Measurements from ENCODE around the gene URM1.

Gene URM1

DNA sequence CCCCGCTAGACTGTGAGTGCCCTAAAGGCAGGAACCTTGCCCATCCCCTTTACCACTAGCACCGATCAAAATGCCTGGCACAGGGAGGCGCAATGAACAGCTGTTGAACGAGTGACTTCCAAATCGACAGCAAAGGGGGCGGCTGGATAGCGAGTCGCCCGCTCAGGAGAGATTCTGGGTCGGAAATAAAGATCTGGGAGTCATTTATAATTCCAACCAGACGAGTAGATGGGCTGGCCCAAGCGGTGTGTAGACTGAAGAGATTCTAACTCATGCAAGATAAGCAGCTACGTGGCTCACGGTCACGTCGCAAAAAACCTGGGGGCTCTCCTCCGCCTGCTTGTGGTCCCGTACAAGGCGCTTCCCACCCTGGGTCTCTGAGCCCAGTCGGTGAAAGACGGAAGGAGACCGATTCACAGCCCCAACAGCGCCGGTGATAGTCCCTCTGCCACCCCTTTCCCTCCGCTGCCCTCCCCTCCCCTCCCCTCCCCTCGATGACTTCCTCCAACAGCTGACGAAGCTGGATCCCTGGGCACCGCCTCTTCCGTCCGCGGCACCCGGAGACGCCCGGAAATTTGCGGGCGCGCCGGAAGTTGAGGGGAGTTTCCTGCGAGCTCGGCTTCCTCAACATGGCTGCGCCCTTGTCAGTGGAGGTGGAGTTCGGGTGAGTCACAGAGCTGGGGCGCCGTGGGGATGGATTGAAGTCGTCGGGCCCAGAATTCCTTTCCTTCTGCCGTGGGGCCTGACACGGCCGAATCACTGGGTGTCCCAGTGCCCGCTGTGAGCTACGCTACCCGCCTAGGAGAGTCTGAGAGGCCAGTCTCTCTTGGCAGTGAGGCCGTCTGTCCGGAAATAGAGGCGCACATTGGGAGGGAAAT is at the start of gene URM1:
Gene URM1 (plus strand): TSS at position 623 of the 878 bp plus-strand sequence. CDS start 7 bp downstream, at position 630.
- Histone ChIP-seq H3K4me1 (ENCODE audit: control insufficient read depth, insufficient read depth, low read length) (peaks cover 28% of the 10 kb centered on the region), H3K27me3 (replicated peaks; ENCODE audit: control insufficient read depth, insufficient read depth, low read length) (no peaks in the 10 kb centered on the region), H3K36me3 (ENCODE audit: control insufficient read depth, insufficient read depth, low read length, severe bottlenecking) (peaks cover 5% of the 10 kb centered on the region), H3K9me3 (ENCODE audit: control insufficient read depth, low read length) (no peaks in the 10 kb centered on the region), H3K9ac (ENCODE audit: low read length) (peak within 1 kb of the TSS; percentile 95), H3K4me3 (ENCODE audit: low read length) (peak within 1 kb of the TSS; percentile 94)
- DNase-seq (ENCODE audit: low read depth): peak; percentile 99

DNA sequence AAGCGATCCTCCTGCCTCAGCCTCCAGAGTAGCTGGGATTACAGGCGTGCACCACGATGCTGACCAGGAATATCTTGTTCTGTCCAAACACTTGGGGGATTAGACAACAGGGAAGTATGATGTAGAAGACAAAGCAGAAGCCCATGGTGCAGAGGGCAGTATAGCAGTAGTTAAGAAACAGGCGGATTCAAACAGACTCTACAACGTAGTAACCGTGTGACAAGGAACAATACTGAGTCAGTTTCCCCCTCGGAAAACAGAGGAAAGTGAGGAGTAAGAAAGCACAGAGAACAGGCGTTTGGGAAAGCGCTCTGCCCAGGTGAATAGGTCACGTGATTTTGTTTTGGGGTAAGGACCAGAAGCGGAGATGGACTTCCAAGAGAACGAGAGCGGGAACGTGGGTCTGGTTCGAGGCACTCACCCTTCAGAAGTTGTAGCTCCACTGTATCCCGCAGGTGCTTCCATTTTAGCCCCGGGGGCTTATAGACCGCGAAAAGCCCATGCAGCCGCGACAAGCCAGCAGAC is 49.2 kb upstream of the URM1 start:
- H3K9me3 ChIP-seq (ENCODE audit: control insufficient read depth, low read length): no peaks in the 10 kb centered on the region
- H3K4me3 ChIP-seq (ENCODE audit: low read length): peak overlapping the region; percentile 88
- peaks cover 16% of the 10 kb centered on the region for H3K4me1 ChIP-seq (ENCODE audit: control insufficient read depth, insufficient read depth, low read length)
- H3K27me3 ChIP-seq (replicated peaks; ENCODE audit: control insufficient read depth, insufficient read depth, low read length): no peaks in the 10 kb centered on the region
- H3K9ac ChIP-seq (ENCODE audit: low read length): peak overlapping the region; percentile 99
- DNase-seq (ENCODE audit: low read depth): no peak
- H3K36me3 ChIP-seq (ENCODE audit: control insufficient read depth, insufficient read depth, low read length, severe bottlenecking): peaks cover 29% of the 10 kb centered on the region

DNA sequence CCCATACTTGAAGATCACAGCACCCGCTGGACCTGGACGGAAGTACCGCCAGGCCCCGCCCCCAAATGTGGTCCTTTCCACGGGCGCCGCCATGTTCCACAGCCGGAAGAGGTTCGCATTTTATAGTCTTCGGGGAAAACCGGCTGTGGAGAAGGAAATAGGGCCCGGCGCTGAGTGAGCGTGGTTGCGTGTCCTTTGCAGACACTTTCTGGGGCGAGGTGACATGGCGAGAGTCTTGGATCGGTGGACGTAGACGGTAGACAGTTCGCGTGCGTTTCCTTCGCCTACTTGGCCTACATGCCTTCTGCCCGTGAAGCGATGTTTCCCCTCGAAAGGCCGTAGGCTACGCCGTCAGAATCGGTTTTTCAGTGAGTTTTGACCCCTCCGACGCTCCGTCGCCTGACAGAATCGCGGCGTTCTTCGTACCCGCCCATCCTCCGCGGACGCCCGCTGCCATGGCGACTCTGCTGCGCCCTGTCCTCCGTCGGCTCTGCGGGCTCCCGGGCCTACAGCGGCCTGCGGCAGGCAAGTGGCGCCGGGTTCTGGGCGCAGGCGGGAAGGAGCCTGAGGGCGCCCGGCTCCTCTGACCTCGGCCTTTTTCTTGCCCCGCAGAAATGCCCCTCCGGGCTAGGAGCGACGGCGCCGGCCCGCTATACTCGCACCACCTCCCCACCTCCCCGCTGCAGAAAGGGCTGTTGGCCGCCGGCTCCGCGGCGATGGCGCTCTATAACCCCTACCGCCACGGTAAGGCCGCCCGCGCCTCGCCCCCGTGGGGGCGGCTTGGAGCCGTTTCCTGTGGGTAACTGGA is 48.6 kb upstream of the URM1 start, which contains the start of the genes COQ4 and TRUB2:
Gene COQ4 (plus strand): TSS at position 436 of the 808 bp plus-strand sequence. CDS start 20 bp downstream, at position 456.
Gene TRUB2 (minus strand): TSS at position 44 of the 808 bp plus-strand sequence. CDS start 39 bp downstream, at position 5.
- Histone ChIP-seq H3K27me3 (replicated peaks; ENCODE audit: control insufficient read depth, insufficient read depth, low read length) (no peaks in the 10 kb centered on the region), H3K9ac (ENCODE audit: low read length) (peak within 1 kb of the TSS; percentile 99), H3K9me3 (ENCODE audit: control insufficient read depth, low read length) (no peaks in the 10 kb centered on the region), H3K36me3 (ENCODE audit: control insufficient read depth, insufficient read depth, low read length, severe bottlenecking) (peaks cover 27% of the 10 kb centered on the region), H3K4me1 (ENCODE audit: control insufficient read depth, insufficient read depth, low read length) (peaks cover 16% of the 10 kb centered on the region), H3K4me3 (ENCODE audit: low read length) (peak within 1 kb of the TSS; percentile 88)
- DNase-seq (ENCODE audit: low read depth): peak; percentile 98

DNA sequence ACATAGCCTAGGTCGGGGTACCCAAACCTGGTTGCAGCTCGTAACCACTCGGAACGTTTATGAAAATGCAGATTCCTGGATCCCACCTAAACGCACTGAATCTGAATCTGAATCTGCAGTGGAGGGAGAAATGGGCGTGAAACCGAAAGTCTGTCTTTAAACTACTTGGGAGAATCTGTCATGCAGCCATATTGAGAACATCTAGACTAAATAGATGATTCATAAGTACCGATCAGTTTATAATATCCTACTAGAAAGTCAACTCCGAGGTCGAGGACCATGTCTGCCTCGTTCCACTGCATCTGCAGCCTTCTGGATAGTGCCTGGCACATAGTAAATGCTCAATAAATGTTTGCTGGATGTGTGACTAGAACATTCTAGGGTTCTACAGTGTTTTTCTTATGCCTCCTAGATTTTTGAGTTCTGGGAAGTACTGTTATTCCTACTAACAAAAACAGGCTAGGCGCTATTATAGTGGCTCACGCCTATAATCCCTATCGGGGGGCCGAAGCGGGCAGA is 47.9 kb upstream of the URM1 start:
- Histone ChIP-seq H3K36me3 (ENCODE audit: control insufficient read depth, insufficient read depth, low read length, severe bottlenecking) (peaks cover 29% of the 10 kb centered on the region), H3K27me3 (replicated peaks; ENCODE audit: control insufficient read depth, insufficient read depth, low read length) (no peaks in the 10 kb centered on the region), H3K4me3 (ENCODE audit: low read length) (peak overlapping the region; percentile 88), H3K9me3 (ENCODE audit: control insufficient read depth, low read length) (no peaks in the 10 kb centered on the region), H3K9ac (ENCODE audit: low read length) (peak overlapping the region; percentile 99), H3K4me1 (ENCODE audit: control insufficient read depth, insufficient read depth, low read length) (peaks cover 16% of the 10 kb centered on the region)
- peak; percentile 55 for DNase-seq (ENCODE audit: low read depth)

DNA sequence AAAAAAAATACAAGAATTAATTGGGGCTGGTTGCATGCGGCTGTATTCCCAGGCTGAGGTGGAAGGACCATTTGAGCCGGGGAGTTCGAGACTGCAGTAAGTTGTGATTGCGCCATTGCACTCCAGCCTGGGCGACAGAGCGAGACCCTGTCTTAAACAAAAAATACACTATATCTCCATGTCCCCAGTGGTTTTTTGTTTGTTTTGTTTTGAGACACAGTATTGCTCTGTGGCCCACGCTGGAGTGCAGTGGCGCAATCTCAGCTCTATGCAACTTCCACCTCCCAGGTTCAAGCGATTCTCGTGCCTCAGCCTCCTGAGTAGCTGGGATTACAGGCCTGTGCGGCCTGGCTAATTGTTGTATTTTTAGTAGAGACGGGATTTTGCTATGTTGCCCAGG is 47.4 kb upstream of the URM1 start:
- Histone ChIP-seq H3K9ac (ENCODE audit: low read length) (peak overlapping the region; percentile 99), H3K36me3 (ENCODE audit: control insufficient read depth, insufficient read depth, low read length, severe bottlenecking) (peaks cover 26% of the 10 kb centered on the region)

DNA sequence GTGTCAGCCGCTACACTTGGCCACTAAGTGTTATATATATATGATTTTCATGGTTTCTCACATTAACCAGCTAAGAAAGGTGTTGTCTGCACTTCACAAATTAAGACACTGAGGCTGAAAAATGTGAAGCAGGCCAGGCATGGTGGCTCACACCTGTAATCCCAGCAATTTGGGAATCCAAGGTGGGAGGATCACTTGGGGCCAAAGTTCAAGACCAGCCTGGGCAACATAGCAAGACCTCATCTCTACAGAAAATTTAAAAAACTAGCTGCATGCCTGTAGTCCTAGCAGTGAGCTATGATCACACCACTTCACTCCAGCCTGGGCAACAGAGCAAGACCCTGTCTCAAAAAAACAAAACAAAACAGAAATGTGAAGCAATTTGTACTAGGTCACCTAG is 46.8 kb upstream of the URM1 start:
- H3K4me1 ChIP-seq (ENCODE audit: control insufficient read depth, insufficient read depth, low read length): peaks cover 20% of the 10 kb centered on the region
- H3K27me3 ChIP-seq (replicated peaks; ENCODE audit: control insufficient read depth, insufficient read depth, low read length): no peaks in the 10 kb centered on the region
- peaks cover 26% of the 10 kb centered on the region for H3K36me3 ChIP-seq (ENCODE audit: control insufficient read depth, insufficient read depth, low read length, severe bottlenecking)
- H3K4me3 ChIP-seq (ENCODE audit: low read length): no peak overlapping the region
- H3K9ac ChIP-seq (ENCODE audit: low read length): peak overlapping the region; percentile 29
- H3K9me3 ChIP-seq (ENCODE audit: control insufficient read depth, low read length): no peaks in the 10 kb centered on the region
- DNase-seq (ENCODE audit: low read depth): no peak

More for the DNA sequence above, 47.4 kb upstream of the URM1 start:
- H3K9me3 ChIP-seq (ENCODE audit: control insufficient read depth, low read length): no peaks in the 10 kb centered on the region
- DNase-seq (ENCODE audit: low read depth): no peak
- H3K27me3 ChIP-seq (replicated peaks; ENCODE audit: control insufficient read depth, insufficient read depth, low read length): no peaks in the 10 kb centered on the region
- H3K4me3 ChIP-seq (ENCODE audit: low read length): peak overlapping the region; percentile 88
- H3K4me1 ChIP-seq (ENCODE audit: control insufficient read depth, insufficient read depth, low read length): peaks cover 16% of the 10 kb centered on the region

DNA sequence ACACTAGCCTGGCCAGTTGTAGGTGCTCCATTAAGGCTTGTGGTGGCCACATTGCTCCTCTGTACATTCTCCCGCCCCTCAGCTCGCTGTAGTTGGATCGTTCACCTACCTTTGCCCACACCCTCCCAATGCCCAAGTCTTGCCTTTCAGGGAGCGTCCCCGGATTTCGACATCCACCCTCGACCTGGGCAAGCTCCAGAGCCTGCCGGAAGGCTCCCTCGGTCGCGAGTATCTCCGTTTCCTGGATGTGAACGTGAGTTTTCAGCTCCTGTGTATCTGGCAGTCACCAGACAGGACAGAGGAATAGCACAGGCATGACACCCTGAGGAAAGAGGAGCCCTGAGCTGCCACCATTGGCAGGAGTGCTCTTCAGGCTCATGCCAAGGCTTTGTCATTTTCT is 45.5 kb upstream of the URM1 start:
- Histone ChIP-seq H3K27me3 (replicated peaks; ENCODE audit: control insufficient read depth, insufficient read depth, low read length) (no peaks in the 10 kb centered on the region), H3K4me1 (ENCODE audit: control insufficient read depth, insufficient read depth, low read length) (peaks cover 20% of the 10 kb centered on the region), H3K4me3 (ENCODE audit: low read length) (no peak overlapping the region), H3K9me3 (ENCODE audit: control insufficient read depth, low read length) (no peaks in the 10 kb centered on the region), H3K36me3 (ENCODE audit: control insufficient read depth, insufficient read depth, low read length, severe bottlenecking) (peaks cover 26% of the 10 kb centered on the region), H3K9ac (ENCODE audit: low read length) (no peak overlapping the region)
- DNase-seq (ENCODE audit: low read depth): no peak

DNA sequence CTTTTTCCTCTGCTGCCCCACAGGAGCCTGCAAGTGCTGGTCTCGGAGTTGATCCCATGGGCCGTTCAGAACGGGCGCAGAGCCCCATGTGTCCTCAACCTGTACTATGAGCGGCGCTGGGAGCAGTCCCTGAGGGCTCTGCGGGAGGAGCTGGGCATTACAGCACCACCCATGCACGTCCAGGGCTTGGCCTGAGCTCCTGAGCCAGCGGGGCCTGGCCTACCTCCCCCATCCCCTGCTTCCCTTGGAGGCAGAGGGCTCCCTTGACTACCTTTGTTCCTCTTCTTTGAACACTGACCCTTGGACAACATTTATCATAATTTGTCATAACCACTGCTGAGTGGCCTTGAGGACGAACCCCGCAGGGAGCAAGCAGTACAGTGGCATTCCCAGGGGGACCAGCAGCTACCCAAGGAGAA is 37.7 kb upstream of the URM1 start:
- DNase-seq (ENCODE audit: low read depth): no peak
- Histone ChIP-seq H3K4me3 (ENCODE audit: low read length) (no peak overlapping the region), H3K9me3 (ENCODE audit: control insufficient read depth, low read length) (no peaks in the 10 kb centered on the region), H3K9ac (ENCODE audit: low read length) (no peak overlapping the region), H3K4me1 (ENCODE audit: control insufficient read depth, insufficient read depth, low read length) (peaks cover 4% of the 10 kb centered on the region), H3K36me3 (ENCODE audit: control insufficient read depth, insufficient read depth, low read length, severe bottlenecking) (peaks cover 18% of the 10 kb centered on the region), H3K27me3 (replicated peaks; ENCODE audit: control insufficient read depth, insufficient read depth, low read length) (no peaks in the 10 kb centered on the region)

DNA sequence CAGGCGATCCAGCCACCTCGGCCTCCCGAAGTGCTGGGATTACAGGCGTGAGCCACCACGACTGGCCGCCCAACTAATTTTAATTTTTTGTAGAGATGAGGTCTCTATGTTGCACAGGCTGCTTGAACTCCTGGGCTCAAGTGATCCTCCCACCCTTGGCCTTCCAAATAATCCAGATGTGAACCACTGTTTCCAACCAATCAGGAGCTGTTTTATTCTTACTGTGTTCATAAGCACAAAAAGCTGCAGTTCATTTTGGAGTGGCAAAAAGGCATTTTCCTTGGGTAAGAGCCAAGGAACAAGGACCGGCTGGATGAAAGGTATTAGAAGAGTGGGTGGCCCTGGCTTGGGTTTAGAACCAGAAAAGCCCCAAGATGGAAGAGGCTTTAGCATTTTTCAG is 36.0 kb upstream of the URM1 start:
- Histone ChIP-seq H3K36me3 (ENCODE audit: control insufficient read depth, insufficient read depth, low read length, severe bottlenecking) (peaks cover 18% of the 10 kb centered on the region), H3K9ac (ENCODE audit: low read length) (no peak overlapping the region), H3K4me3 (ENCODE audit: low read length) (no peak overlapping the region), H3K9me3 (ENCODE audit: control insufficient read depth, low read length) (no peaks in the 10 kb centered on the region), H3K27me3 (replicated peaks; ENCODE audit: control insufficient read depth, insufficient read depth, low read length) (no peaks in the 10 kb centered on the region), H3K4me1 (ENCODE audit: control insufficient read depth, insufficient read depth, low read length) (no peaks in the 10 kb centered on the region)
- no peak for DNase-seq (ENCODE audit: low read depth)

DNA sequence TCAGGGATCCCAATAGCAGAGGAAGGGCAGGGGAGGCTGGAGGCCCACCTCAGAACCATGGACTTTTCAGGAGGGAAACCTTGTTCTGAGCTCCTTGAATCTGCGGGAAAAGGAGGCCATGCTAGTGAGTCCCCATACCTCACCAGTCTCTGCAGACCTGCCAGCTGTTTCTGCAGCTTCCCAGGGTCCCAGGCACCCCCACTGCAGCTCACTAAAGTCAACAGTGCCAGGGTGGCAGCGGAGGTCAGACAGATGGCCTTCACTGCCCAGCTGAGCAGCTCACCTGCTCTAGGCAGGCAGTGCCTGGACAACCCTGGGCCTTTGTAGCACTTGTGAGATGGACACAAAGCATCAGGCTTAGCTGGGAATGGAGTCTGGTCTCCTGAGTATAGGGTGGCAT is 35.3 kb upstream of the URM1 start:
- peaks cover 18% of the 10 kb centered on the region for H3K36me3 ChIP-seq (ENCODE audit: control insufficient read depth, insufficient read depth, low read length, severe bottlenecking)
- H3K4me1 ChIP-seq (ENCODE audit: control insufficient read depth, insufficient read depth, low read length): peaks cover 1% of the 10 kb centered on the region
- no peaks in the 10 kb centered on the region for H3K9me3 ChIP-seq (ENCODE audit: control insufficient read depth, low read length)
- H3K4me3 ChIP-seq (ENCODE audit: low read length): no peak overlapping the region
- no peak overlapping the region for H3K9ac ChIP-seq (ENCODE audit: low read length)
- no peaks in the 10 kb centered on the region for H3K27me3 ChIP-seq (replicated peaks; ENCODE audit: control insufficient read depth, insufficient read depth, low read length)
- no peak for DNase-seq (ENCODE audit: low read depth)

DNA sequence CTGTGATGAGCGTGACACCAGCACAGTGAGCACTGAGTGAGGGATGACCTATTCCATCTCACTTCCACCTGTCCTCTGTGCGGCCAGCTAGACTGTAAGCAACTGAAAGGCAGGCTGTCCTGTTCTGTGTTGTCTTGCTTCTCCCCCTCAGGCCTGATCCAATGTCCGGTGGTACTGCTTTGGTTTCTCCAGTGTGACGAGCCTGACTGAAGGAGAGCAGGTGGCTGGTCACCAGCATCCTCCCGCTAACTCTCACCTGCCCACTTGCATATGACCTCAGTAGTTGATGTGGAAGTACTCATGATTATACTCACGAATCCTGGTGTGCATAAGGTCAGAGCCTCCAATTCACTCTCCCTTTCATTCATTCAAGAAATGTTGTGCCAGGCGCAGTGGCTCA is 33.2 kb upstream of the URM1 start:
- Histone ChIP-seq H3K4me3 (ENCODE audit: low read length) (no peak overlapping the region), H3K9ac (ENCODE audit: low read length) (no peak overlapping the region), H3K9me3 (ENCODE audit: control insufficient read depth, low read length) (no peaks in the 10 kb centered on the region), H3K4me1 (ENCODE audit: control insufficient read depth, insufficient read depth, low read length) (peaks cover 7% of the 10 kb centered on the region), H3K36me3 (ENCODE audit: control insufficient read depth, insufficient read depth, low read length, severe bottlenecking) (peaks cover 11% of the 10 kb centered on the region), H3K27me3 (replicated peaks; ENCODE audit: control insufficient read depth, insufficient read depth, low read length) (no peaks in the 10 kb centered on the region)
- no peak for DNase-seq (ENCODE audit: low read depth)

Measured in adipocyte (in vitro differentiated cells).